NCI-H2107 treated with DMSO at 0.1 percent for 48 hours (cell line): Measurements from ENCODE around the gene SPP1.
A peak's percentile ranks its signal among the peaks of the same experiment; 100 is the strongest.

Experiments used
- DNase-seq: peaks from one replicate; lab custom pipeline; 2025; ENCODE audit not compliant: unreplicated experiment; lab: John Stamatoyannopoulos, UW

SPP1 gene

GRCh38 chr4:87950936-87951511 is 24.5 kb upstream of the SPP1 start:
- no peak for DNase-seq

- DNase-seq = no peak
These were observed 21.7 kb upstream of the SPP1 start for GRCh38 chr4:87953826-87954225.

- DNase-seq = no peak
These were observed 19.0 kb upstream of the SPP1 start for GRCh38 chr4:87956501-87956900.

- DNase-seq = no peak
These were observed 18.5 kb upstream of the SPP1 start for GRCh38 chr4:87957061-87957460.

- no peak for DNase-seq
These were observed 13.5 kb upstream of the SPP1 start for GRCh38 chr4:87961993-87962392.

- DNase-seq = no peak
These were observed 12.9 kb upstream of the SPP1 start for GRCh38 chr4:87962398-87963146.

GRCh38 chr4:87965501-87965975 is 10.0 kb upstream of the SPP1 start:
- DNase-seq = no peak

- DNase-seq = no peak
These were observed 9.4 kb upstream of the SPP1 start for GRCh38 chr4:87966095-87966496.

GRCh38 chr4:87967193-87967592 is 8.3 kb upstream of the SPP1 start:
- DNase-seq = no peak

- DNase-seq = no peak
These were observed 5.4 kb upstream of the SPP1 start for GRCh38 chr4:87970121-87970520.

GRCh38 chr4:87971866-87972265 is 3.6 kb upstream of the SPP1 start:
- DNase-seq = peak; percentile 42

- DNase-seq = peak; percentile 56
These were observed 2.0 kb upstream of the SPP1 start for GRCh38 chr4:87973283-87974169.

GRCh38 chr4:87974856-87975462 is 555 bp upstream of the SPP1 start:
- DNase-seq = peak; percentile 53

GRCh38 chr4:87977521-87978278 is 2.2 kb downstream of the SPP1 start:
- no peak for DNase-seq

- no peak for DNase-seq
These were observed 3.2 kb downstream of the SPP1 start for GRCh38 chr4:87978681-87979080.

GRCh38 chr4:87979810-87980209 is 4.3 kb downstream of the SPP1 start:
- DNase-seq = no peak

- DNase-seq = no peak
These were observed 6.0 kb downstream of the SPP1 start for GRCh38 chr4:87981486-87981885.

GRCh38 chr4:87982036-87982435 is 6.5 kb downstream of the SPP1 start:
- DNase-seq = no peak

- no peak for DNase-seq
These were observed 7.0 kb downstream of the SPP1 start for GRCh38 chr4:87982446-87983010.

- DNase-seq = no peak
These were observed 8.5 kb downstream of the SPP1 start for GRCh38 chr4:87983996-87984395.
